Spleen (tissue), 7 donors: ENCODE results near the gene COX6A1.

ENCODE experiments used
- POLR2A ChIP-seq, 3 donors: fragments of 450-650 bp; IDR thresholded peaks; one replicate each; pipeline ENCODE4 v1.5.1; 2017; ENCODE audit warnings: antibody characterized with exemption in 3 of 3, mild to moderate bottlenecking in 1 of 3
- POLR2AphosphoS5 ChIP-seq, 3 donors: sonication (generic); formaldehyde crosslinking; IDR thresholded peaks; one replicate each; pipeline ENCODE4 v1.5.1; 2017; ENCODE audit warnings: antibody characterized with exemption in 3 of 3
- TF ChIP-seq, protein P1 (sequence below), 11 experiments: fragments of 200-600 bp in 7 of 11; fragments of 450-650 bp in 4 of 11; sonication (generic) in 4 of 11; IDR thresholded peaks in 8 of 11; conservative IDR thresholded peaks in 3 of 11; 1 replicate in 7 of 11; 2 replicates in 4 of 11; pipeline versions ENCODE4 v1.4.0 to v1.8.0; 2016 to 2021; ENCODE audit warnings: antibody characterized with exemption in 11 of 11, inconsistent platforms in 4 of 11, mild to moderate bottlenecking in 1 of 11
- donor health status: DM: no; HTN: no; CAD: no; lungs with moderate emphysema.
- donor health status: DM: no; HTN: no; CAD: no.
- donor health status: DM: no; HTN: no; CAD: no.

DNA sequence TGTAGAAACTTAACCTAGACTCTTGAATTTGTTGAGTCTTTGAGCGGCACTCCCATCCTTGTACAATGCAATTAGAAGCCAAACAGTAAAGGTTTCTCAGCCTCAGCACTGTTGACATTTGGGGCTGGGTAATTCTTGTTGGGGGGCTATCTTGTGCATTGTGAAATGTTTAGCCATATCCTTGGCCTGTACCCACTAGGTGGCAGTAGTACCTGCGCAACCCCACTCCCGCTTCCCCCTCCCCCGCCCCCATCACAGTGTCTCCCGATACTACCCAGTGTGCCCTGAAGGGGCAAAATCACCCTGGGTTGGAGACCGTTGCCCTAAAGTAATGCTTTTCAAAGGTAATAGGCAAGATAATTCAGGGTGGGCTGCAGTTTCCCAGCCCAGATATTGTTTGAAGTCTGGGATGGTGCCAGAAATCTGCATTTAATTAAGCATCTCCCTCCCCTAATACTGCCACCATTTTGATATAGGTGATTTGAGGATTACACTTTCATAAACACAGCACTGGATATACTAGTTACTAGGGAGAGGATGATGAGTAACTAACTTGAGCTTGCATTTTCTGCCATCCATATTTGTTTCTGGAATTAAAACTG, 1.8 kb downstream of the COX6A1 start:
- TF ChIP-seq, protein P1, sequence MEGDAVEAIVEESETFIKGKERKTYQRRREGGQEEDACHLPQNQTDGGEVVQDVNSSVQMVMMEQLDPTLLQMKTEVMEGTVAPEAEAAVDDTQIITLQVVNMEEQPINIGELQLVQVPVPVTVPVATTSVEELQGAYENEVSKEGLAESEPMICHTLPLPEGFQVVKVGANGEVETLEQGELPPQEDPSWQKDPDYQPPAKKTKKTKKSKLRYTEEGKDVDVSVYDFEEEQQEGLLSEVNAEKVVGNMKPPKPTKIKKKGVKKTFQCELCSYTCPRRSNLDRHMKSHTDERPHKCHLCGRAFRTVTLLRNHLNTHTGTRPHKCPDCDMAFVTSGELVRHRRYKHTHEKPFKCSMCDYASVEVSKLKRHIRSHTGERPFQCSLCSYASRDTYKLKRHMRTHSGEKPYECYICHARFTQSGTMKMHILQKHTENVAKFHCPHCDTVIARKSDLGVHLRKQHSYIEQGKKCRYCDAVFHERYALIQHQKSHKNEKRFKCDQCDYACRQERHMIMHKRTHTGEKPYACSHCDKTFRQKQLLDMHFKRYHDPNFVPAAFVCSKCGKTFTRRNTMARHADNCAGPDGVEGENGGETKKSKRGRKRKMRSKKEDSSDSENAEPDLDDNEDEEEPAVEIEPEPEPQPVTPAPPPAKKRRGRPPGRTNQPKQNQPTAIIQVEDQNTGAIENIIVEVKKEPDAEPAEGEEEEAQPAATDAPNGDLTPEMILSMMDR (IDR thresholded peaks at IDR 0.05 in 8 of 11, conservative IDR thresholded peaks at IDR 0.05 in 3 of 11), result peak in 10 of 11 experiments; percentile 34 to 84 (median 58)
- no peak for TF ChIP-seq POLR2A (IDR thresholded peaks at IDR 0.05)
- no peak for TF ChIP-seq POLR2AphosphoS5 (IDR thresholded peaks at IDR 0.05)
